K562 (cell line): ENCODE results near the gene NPS. TPM values are rescaled to one million over a fixed set of nuclear protein-coding genes. Genes with fewer than 3 reads are reported as not detected.

Experiments
- ATAC-seq: fragments of 200-7000 bp; cut with Tn5 transposase; 3 replicates; pipeline ENCODE4 v1.9.1; 2020; ENCODE audit warnings: moderate library complexity
- BruUV-seq: library from RNA; stranded (reverse); fragments of 400-500 nt; replicated peaks from 2 replicates; lab custom pipeline; 2021; lab: Mats Ljungman, UMichigan
- CTCF ChIA-PET: fragments of 300-600 bp; formaldehyde crosslinking; extraction: SDS; loops from one replicate; lab custom pipeline; 2021; ENCODE audit warnings: low intra/inter-chr PET ratio; lab: Yijun Ruan, JAX
- POLR2A ChIA-PET: fragments of 300-600, 350-650 bp; sonication (Branson Sonifier 250); formaldehyde crosslinking; extraction: SDS; loops from one replicate; lab custom pipeline; 2021; ENCODE audit warnings: antibody characterized with exemption, inconsistent platforms; lab: Yijun Ruan, JAX
- DNase-seq, 4 experiments: peaks; one replicate each; pipeline versions ENCODE4 v3.0.0 to v3.0.0-alpha.2; 2011 to 2018; ENCODE audit warnings: low spot score in 3 of 4, mixed read lengths in 3 of 4; ENCODE audit errors: extremely low read depth in 1 of 4
- FAIRE-seq: peaks from 2 replicates; lab custom pipeline; 2011; peaks lifted over from hg19 to GRCh38; lab: Jason Lieb, UNC
- H2AFZ ChIP-seq: 2 replicates; pipeline ENCODE4 v1.6.0; 2011; ENCODE audit warnings: low read depth, low read length, control low read depth, inconsistent platforms
- H3K27ac ChIP-seq: fragments of 200-600 bp; 3 replicates; pipeline ENCODE4 v1.8.0; 2011; ENCODE audit warnings: low read depth, mild to moderate bottlenecking, control low read depth, inconsistent platforms, low read length, moderate library complexity, mixed read lengths; ENCODE audit errors: extremely low read depth
- H3K27me3 ChIP-seq, 2 experiments: fragments of 300-600 bp in 1 of 2; 2 replicates in 1 of 2; 3 replicates in 1 of 2; pipeline versions ENCODE4 v1.6.0 to v1.8.0; 2011; ENCODE audit warnings: inconsistent platforms in 2 of 2, low read length in 2 of 2, mild to moderate bottlenecking in 1 of 2, mixed read lengths in 1 of 2, moderate library complexity in 1 of 2; ENCODE audit not compliant: control insufficient read depth in 2 of 2, insufficient read depth in 2 of 2
- H3K36me3 ChIP-seq: fragments of 300-600 bp; 3 replicates; pipeline ENCODE4 v1.8.0; 2011; ENCODE audit warnings: mild to moderate bottlenecking, low read length, inconsistent platforms; ENCODE audit not compliant: control insufficient read depth, insufficient read depth
- H3K4me1 ChIP-seq, 2 experiments: fragments of 200-600 bp in 1 of 2; replicated peaks in 1 of 2; 2 replicates in 1 of 2; 3 replicates in 1 of 2; pipeline versions ENCODE4 v1.5.1 to v1.8.0; 2011; ENCODE audit warnings: inconsistent platforms in 2 of 2, low read length in 2 of 2, mild to moderate bottlenecking in 1 of 2, mixed read lengths in 1 of 2, moderate library complexity in 1 of 2; ENCODE audit not compliant: control insufficient read depth in 2 of 2, insufficient read depth in 2 of 2
- H3K4me2 ChIP-seq: 2 replicates; pipeline ENCODE4 v1.6.1; 2011; ENCODE audit warnings: low read length, control low read depth, inconsistent platforms, mixed read lengths; ENCODE audit not compliant: insufficient read depth
- H3K4me3 ChIP-seq: fragments of 200-600 bp; sonication (generic), shearing (Covaris generic); 2 replicates; pipeline ENCODE4 v1.5.1; 2016; ENCODE audit warnings: control low read depth, inconsistent platforms
- H3K79me2 ChIP-seq: fragments of 200-600 bp; 3 replicates; pipeline ENCODE4 v1.8.0; 2011; ENCODE audit warnings: low read length, inconsistent platforms; ENCODE audit not compliant: control insufficient read depth, insufficient read depth
- H3K9ac ChIP-seq, 2 experiments: 2 replicates each; pipeline versions ENCODE4 v1.6.0 to v1.6.1; 2011; ENCODE audit warnings: low read depth in 2 of 2, low read length in 2 of 2, control low read depth in 1 of 2, inconsistent platforms in 1 of 2, mild to moderate bottlenecking in 1 of 2, mixed read lengths in 1 of 2; ENCODE audit not compliant: insufficient read depth in 1 of 2
- H3K9me1 ChIP-seq: one replicate; pipeline ENCODE4 v1.6.0; 2011; ENCODE audit warnings: inconsistent platforms, mild to moderate bottlenecking, low read length, moderate library complexity; ENCODE audit not compliant: control insufficient read depth, insufficient read depth
- H3K9me3 ChIP-seq: replicated peaks from 2 replicates; pipeline ENCODE4 v1.5.1; 2011; ENCODE audit warnings: low read depth, low read length, inconsistent platforms; ENCODE audit not compliant: control insufficient read depth, insufficient read depth
- H4K20me1 ChIP-seq: replicated peaks from 2 replicates; pipeline ENCODE4 v1.6.1; 2011; ENCODE audit warnings: low read length, inconsistent platforms, mixed read lengths; ENCODE audit not compliant: control insufficient read depth, insufficient read depth
- ARNT ChIP-seq, 2 experiments: fragments of 450-650 bp; IDR thresholded peaks; 2 replicates each; pipeline ENCODE4 v1.6.1; 2016; ENCODE audit warnings: mild to moderate bottlenecking in 1 of 2
- BCL6 ChIP-seq: fragments of 250-450 bp; sonication (Bioruptor Pico); IDR thresholded peaks from 2 replicates; pipeline ENCODE4 v1.4.0; 2020
- DACH1 ChIP-seq: fragments of 450-650 bp; IDR thresholded peaks from 2 replicates; pipeline ENCODE4 v1.6.1; 2018; ENCODE audit not compliant: partially characterized antibody
- MCM7 ChIP-seq, 2 experiments: fragments of 450-650 bp; IDR thresholded peaks; 2 replicates each; pipeline ENCODE4 v1.6.1; 2016 to 2018
- MEF2A ChIP-seq: IDR thresholded peaks from 2 replicates; pipeline ENCODE4 v1.6.1; 2011; ENCODE audit warnings: low read depth, mild to moderate bottlenecking, low read length, moderate library complexity; ENCODE audit not compliant: control insufficient read depth
- NR4A1 ChIP-seq, 2 experiments: fragments of 250-450 bp in 1 of 2; fragments of 450-650 bp in 1 of 2; sonication (Bioruptor Pico) in 1 of 2; IDR thresholded peaks; 2 replicates each; pipeline versions ENCODE4 v1.4.0 to v1.6.1; 2016 to 2020; ENCODE audit warnings: mild to moderate bottlenecking in 2 of 2, missing compliant biosample characterization in 1 of 2, missing genetic modification characterization in 1 of 2, moderate library complexity in 1 of 2
- SIX5 ChIP-seq, 2 experiments: IDR thresholded peaks; 2 replicates each; pipeline ENCODE4 v1.6.1; 2011; ENCODE audit warnings: low read length in 2 of 2, borderline replicate concordance in 1 of 2, low read depth in 1 of 2, mild to moderate bottlenecking in 1 of 2, moderate library complexity in 1 of 2; ENCODE audit not compliant: insufficient read depth in 1 of 2
- ZC3H11A ChIP-seq: IDR thresholded peaks from 2 replicates; pipeline ENCODE4 v1.6.1; 2012; ENCODE audit warnings: low read depth, low read length, improper control_type of control experiment
- ZNF232 ChIP-seq: sonication (generic); formaldehyde crosslinking; IDR thresholded peaks from 2 replicates; pipeline ENCODE4 v1.8.0; 2022; ENCODE audit warnings: mild to moderate bottlenecking, missing genetic modification reagents
- WGBS: fragments of 100-300 bp; shearing (Covaris generic); methylation state at CpG from one replicate; pipeline ENCODE4 v1.1.6; 2016; ENCODE audit warnings: low coverage, mixed read lengths; ENCODE audit not compliant: insufficient coverage; ENCODE audit errors: missing lambda C conversion rate; 5-methylcytosine and 5-hydroxymethylcytosine counted together
- in situ Hi-C: fragments of 300-500 bp; cut with MboI; formaldehyde crosslinking; loops from 4 replicates; pipeline ENCODE4 v1.15.0; 2018; ENCODE audit warnings: inconsistent platforms, mixed read lengths
- intact Hi-C: fragments of 100-400 bp; cut with micrococcal nuclease; formaldehyde crosslinking; loops from 2 replicates; pipeline ENCODE4 v1.14.2; 2022
- polyA plus RNA-seq, 8 experiments: library from polyadenylated mRNA; depleted of rRNA in 4 of 8; stranded (reverse) in 5 of 8; unstranded in 3 of 8; fragments of >200 nt; fragmentation: Nextera tagmentation in 2 of 8; fragmentation: Illumina TruSeq in 1 of 8; extraction: Ambion mirVana in 2 of 8; extraction: Trizol in 1 of 8; gene quantifications; 2 replicates each; pipeline versions ENCODE4 v1.2.1 to v1.2.3, GENCODE V29; 2011 to 2014; ENCODE audit warnings: inconsistent platforms in 1 of 8, missing spikeins in 1 of 8
- total RNA-seq, 7 experiments: library from RNA; depleted of rRNA in 6 of 7; stranded (reverse); fragments of >200 nt in 6 of 7; fragmentation: Illumina TruSeq in 2 of 7; extraction: Trizol in 2 of 7; gene quantifications; 2 replicates each; pipeline versions ENCODE4 v1.2.1 to v1.2.3, GENCODE V29; 2011 to 2021; ENCODE audit warnings: low replicate concordance in 1 of 7
- TF ChIP-seq, protein P1 (sequence below): fragments of 150-350 bp; conservative IDR thresholded peaks from 2 replicates; pipeline ENCODE4 v1.6.1; 2014; ENCODE audit warnings: low read length

The NPS gene
- total and polyA plus RNA-seq, 9 of the 15 experiments (the other 6 are each of a cell fraction or from before 2014, with no cell fraction given): not detected

DNA sequence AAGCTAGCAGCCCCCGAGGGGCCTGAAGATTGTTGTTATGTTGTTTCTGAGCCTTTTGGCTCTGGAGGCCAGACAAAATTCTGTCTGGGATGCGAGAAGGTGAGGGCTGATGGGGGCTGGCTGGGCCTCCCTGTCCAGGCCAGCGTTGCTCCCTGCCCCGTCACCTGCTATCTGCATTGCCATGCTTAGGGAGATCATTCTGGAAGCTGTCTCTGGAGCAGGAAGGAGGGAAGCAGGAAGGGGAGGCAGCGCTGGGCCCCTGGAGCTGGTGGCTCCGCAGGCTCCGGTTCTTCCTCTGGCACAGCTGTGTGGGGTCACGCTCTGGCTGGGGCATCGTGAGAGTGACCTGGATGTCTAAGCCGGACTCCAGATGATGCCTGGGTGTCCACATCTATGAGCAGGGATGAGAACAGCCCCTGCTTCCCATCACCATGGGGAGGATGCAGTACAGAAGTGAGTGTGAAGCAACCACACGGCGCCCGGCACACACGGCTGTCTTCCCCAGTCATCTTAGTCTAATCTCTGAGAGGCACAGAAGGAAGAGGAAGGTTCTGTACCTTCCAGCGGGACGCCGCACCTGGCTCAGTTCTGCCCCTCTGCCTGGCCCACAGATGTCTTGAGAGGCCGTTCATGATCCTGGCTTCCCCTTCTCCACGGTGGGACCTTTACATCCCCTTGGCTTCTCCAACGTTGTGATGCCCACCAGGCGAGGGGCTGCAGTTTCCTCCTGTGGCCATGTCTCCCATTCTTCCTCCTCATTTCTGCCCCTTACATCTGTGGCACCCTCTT is 11.9 kb upstream of the NPS start:
- Histone ChIP-seq H3K9me3 (no peaks in the 10 kb centered on the region), H3K27me3 (no peaks in the 10 kb centered on the region), H3K9ac (no peak overlapping the region), H3K4me2 (no peak overlapping the region), H3K4me1 (no peaks in the 10 kb centered on the region), H3K36me3 (no peaks in the 10 kb centered on the region), H3K4me3 (no peak overlapping the region), H3K27ac (no peak overlapping the region), H2AFZ (no peak overlapping the region), H3K79me2 (no peaks in the 10 kb centered on the region), H3K9me1 (no peaks in the 10 kb centered on the region), H4K20me1 (no peaks in the 10 kb centered on the region)
- ATAC-seq (no peak), DNase-seq (no peak), FAIRE-seq (no peak)
- CTCF ChIA-PET: no interaction called here
- WGBS: 0% methylated on average over 7 of the region's 21 CpGs
- in situ Hi-C loops: no loop called here
- no peak for TF ChIP-seq DACH1
- TF ChIP-seq ZC3H11A: no peak
- no peak for TF ChIP-seq BCL6 (CRISPR knock-in tag)
- no peak for TF ChIP-seq ARNT (IDR thresholded peaks at IDR 0.05)
- no peak for TF ChIP-seq NR4A1 (CRISPR knock-in tag; IDR thresholded peaks at IDR 0.05)
- no peak for TF ChIP-seq NR4A1 (tag; IDR thresholded peaks at IDR 0.05)
- TF ChIP-seq SIX5 (IDR thresholded peaks at IDR 0.05; ENCODE audit: borderline replicate concordance in 1 of 2, insufficient read depth in 1 of 2, low read depth in 1 of 2, low read length in 2 of 2): no peak
- TF ChIP-seq ZNF232: no peak
- TF ChIP-seq, protein P1, sequence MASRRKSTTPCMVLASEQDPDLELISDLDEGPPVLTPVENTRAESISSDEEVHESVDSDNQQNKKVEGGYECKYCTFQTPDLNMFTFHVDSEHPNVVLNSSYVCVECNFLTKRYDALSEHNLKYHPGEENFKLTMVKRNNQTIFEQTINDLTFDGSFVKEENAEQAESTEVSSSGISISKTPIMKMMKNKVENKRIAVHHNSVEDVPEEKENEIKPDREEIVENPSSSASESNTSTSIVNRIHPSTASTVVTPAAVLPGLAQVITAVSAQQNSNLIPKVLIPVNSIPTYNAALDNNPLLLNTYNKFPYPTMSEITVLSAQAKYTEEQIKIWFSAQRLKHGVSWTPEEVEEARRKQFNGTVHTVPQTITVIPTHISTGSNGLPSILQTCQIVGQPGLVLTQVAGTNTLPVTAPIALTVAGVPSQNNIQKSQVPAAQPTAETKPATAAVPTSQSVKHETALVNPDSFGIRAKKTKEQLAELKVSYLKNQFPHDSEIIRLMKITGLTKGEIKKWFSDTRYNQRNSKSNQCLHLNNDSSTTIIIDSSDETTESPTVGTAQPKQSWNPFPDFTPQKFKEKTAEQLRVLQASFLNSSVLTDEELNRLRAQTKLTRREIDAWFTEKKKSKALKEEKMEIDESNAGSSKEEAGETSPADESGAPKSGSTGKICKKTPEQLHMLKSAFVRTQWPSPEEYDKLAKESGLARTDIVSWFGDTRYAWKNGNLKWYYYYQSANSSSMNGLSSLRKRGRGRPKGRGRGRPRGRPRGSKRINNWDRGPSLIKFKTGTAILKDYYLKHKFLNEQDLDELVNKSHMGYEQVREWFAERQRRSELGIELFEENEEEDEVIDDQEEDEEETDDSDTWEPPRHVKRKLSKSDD: no peak
- TF ChIP-seq MCM7 (IDR thresholded peaks at IDR 0.05): no peak
- TF ChIP-seq MEF2A: no peak
- POLR2A ChIA-PET: no interaction called here
- intact Hi-C loops: no loop called here
- no TSS peak for BruUV-seq
